ENCODE measurements around the gene H1-8. TPM values are rescaled to one million over a fixed set of nuclear protein-coding genes. Genes with fewer than 3 reads are reported as not detected.

H1-8 gene
- total RNA-seq, 1 experiment from 2014 or later = not detected

- no peak for TF ChIP-seq CTCF (conservative IDR thresholded peaks at IDR 0.05)
- Histone ChIP-seq H2AK5ac (ENCODE audit: insufficient read length, low read length) (no peak overlapping the region), H3K79me1 (ENCODE audit: insufficient read depth, low read depth, low read length, poor library complexity, severe bottlenecking) (no peaks in the 10 kb centered on the region), H2BK120ac (ENCODE audit: low read depth, low read length, poor library complexity, severe bottlenecking) (no peak overlapping the region), H3K23me2 (ENCODE audit: insufficient read length, low read depth, low read length, poor library complexity, severe bottlenecking) (no peaks in the 10 kb centered on the region), H3K27ac (ENCODE audit: insufficient read length, low read depth, low read length) (no peak overlapping the region), H4K8ac (replicated peaks; ENCODE audit: insufficient read length, low read depth, low read length) (no peak overlapping the region), H3K56ac (ENCODE audit: insufficient read length, low read depth, low read length) (no peak overlapping the region), H3K79me2 (ENCODE audit: insufficient read depth, low read length) (no peaks in the 10 kb centered on the region), H2BK5ac (ENCODE audit: insufficient read length, low read length) (no peak overlapping the region), H3K4me2 (ENCODE audit: insufficient read depth, insufficient read length, low read length) (no peak overlapping the region), H3K9ac (ENCODE audit: extremely low read depth, insufficient read length, low read length) (no peak overlapping the region), H2AFZ (ENCODE audit: low read length) (no peak overlapping the region), H4K5ac (ENCODE audit: insufficient read length, low read depth, low read length) (no peak overlapping the region), H2BK12ac (ENCODE audit: insufficient read length, low read depth, low read length) (no peak overlapping the region), H3K27me3 (ENCODE audit: insufficient read depth, low read length) (no peaks in the 10 kb centered on the region), H2BK15ac (ENCODE audit: low read depth, low read length) (no peak overlapping the region), H3T11ph (ENCODE audit: low read length) (no peak overlapping the region), H3K14ac (ENCODE audit: insufficient read depth, low read length) (peak overlapping the region; percentile 27; the same call in 1 of the 2 replicates), H3K23ac (ENCODE audit: insufficient read length, low read depth, low read length) (no peak overlapping the region), H3K4ac (ENCODE audit: low read depth, low read length) (no peak overlapping the region), H3K4me1 (ENCODE audit: insufficient read depth, low read length) (peaks cover 13% of the 10 kb centered on the region; the same call in 1 of the 2 replicates), H4K91ac (ENCODE audit: insufficient read length, low read depth, low read length) (no peak overlapping the region), H2BK20ac (ENCODE audit: low read depth, low read length, poor library complexity, severe bottlenecking) (no peak overlapping the region), H3K18ac (ENCODE audit: insufficient read length, low read depth, low read length) (peak overlapping the region; percentile 59), H3K9me3 (ENCODE audit: control insufficient read depth, low read depth, low read length) (no peaks in the 10 kb centered on the region), H4K20me1 (ENCODE audit: control insufficient read depth, insufficient read depth, insufficient read length) (no peaks in the 10 kb centered on the region)
- H3K36me3 Mint-ChIP-seq (ENCODE audit: insufficient read depth in 1 of 3, low read depth in 3 of 3) = no peaks in the 10 kb centered on the region; a peak in 1 of 7 replicates
- DNase-seq = no peak
- H3K4me1 Mint-ChIP-seq = peaks cover 41 to 52% of the 10 kb centered on the region in 2 experiments
- no peaks in the 10 kb centered on the region for H3K9me3 Mint-ChIP-seq
- WGBS (ENCODE audit: extremely low coverage, insufficient read length, low lambda C conversion rate) = no CpG with 5 or more reads among the region's 13 CpGs
- H3K4me3 Mint-ChIP-seq = no peak overlapping the region; a peak in 1 of 5 replicates
- peaks cover 8% of the 10 kb centered on the region for H3K27me3 Mint-ChIP-seq (ENCODE audit: low read depth)
- peak overlapping the region in 1 of 3 experiments; percentile 62; a peak in 2 of 7 replicates for H3K27ac Mint-ChIP-seq
These were observed 12.2 kb upstream of the H1-8 start for GRCh38 chr3:129530821-129531220.

Data from H9 (cell line).